HepG2 (cell line): ENCODE measurements around the gene CLHC1. TPM values are rescaled to one million over a fixed set of nuclear protein-coding genes. Genes with fewer than 3 reads are reported as not detected.

ENCODE experiments used
- CHCHD3 ChIP-seq: sonication (generic); formaldehyde crosslinking; IDR thresholded peaks from 2 replicates; pipeline ENCODE4 v1.8.0; 2022; ENCODE audit warnings: mild to moderate bottlenecking, missing genetic modification reagents, moderate library complexity
- KAT8 ChIP-seq: IDR thresholded peaks from 2 replicates; pipeline ENCODE4 v1.6.1; 2016; ENCODE audit warnings: missing genetic modification reagents, missing compliant biosample characterization
- MAFG ChIP-seq: sonication (generic); formaldehyde crosslinking; IDR thresholded peaks from 2 replicates; pipeline ENCODE4 v1.5.1; 2020; ENCODE audit warnings: mild to moderate bottlenecking, missing genetic modification reagents
- MAX ChIP-seq: IDR thresholded peaks from 2 replicates; pipeline ENCODE4 v1.6.1; 2012; ENCODE audit warnings: inconsistent platforms
- MIXL1 ChIP-seq: IDR thresholded peaks from 2 replicates; pipeline ENCODE4 v1.6.1; 2016
- MTA3 ChIP-seq: sonication (generic); formaldehyde crosslinking; IDR thresholded peaks from 2 replicates; pipeline ENCODE4 v1.4.0; 2020; ENCODE audit warnings: missing genetic modification reagents
- MXD1 ChIP-seq: sonication (generic); formaldehyde crosslinking; IDR thresholded peaks from 2 replicates; pipeline ENCODE4 v1.4.0; 2020; ENCODE audit warnings: mild to moderate bottlenecking, missing genetic modification reagents
- NR2F1 ChIP-seq, 2 experiments: fragments of 450-650 bp in 1 of 2; formaldehyde crosslinking in 1 of 2; IDR thresholded peaks; 2 replicates each; pipeline versions ENCODE4 v1.5.0 to v1.6.1; 2016 to 2020; ENCODE audit warnings: mild to moderate bottlenecking in 1 of 2, missing compliant biosample characterization in 1 of 2, missing genetic modification reagents in 1 of 2, moderate library complexity in 1 of 2
- POLR2G ChIP-seq: fragments of 200-400 bp; formaldehyde crosslinking; IDR thresholded peaks from 2 replicates; pipeline ENCODE4 v1.6.1; 2018; ENCODE audit warnings: mild to moderate bottlenecking, low read depth, low read length, moderate library complexity
- PRDM10 ChIP-seq: sonication (generic); formaldehyde crosslinking; IDR thresholded peaks from 2 replicates; pipeline ENCODE4 v1.4.0; 2020; ENCODE audit warnings: low read depth, missing genetic modification reagents
- WIZ ChIP-seq: sonication (generic); formaldehyde crosslinking; IDR thresholded peaks from 2 replicates; pipeline ENCODE4 v1.5.1; 2020; ENCODE audit warnings: mild to moderate bottlenecking, missing genetic modification reagents
- ZBTB4 ChIP-seq: sonication (generic); formaldehyde crosslinking; IDR thresholded peaks from 2 replicates; pipeline ENCODE4 v1.4.0; 2020; ENCODE audit warnings: missing genetic modification reagents, mild to moderate bottlenecking, borderline replicate concordance
- ZNF3 ChIP-seq: IDR thresholded peaks from 2 replicates; pipeline ENCODE4 v1.7.0; 2017; ENCODE audit warnings: inconsistent platforms
- ZNF414 ChIP-seq: sonication (generic); formaldehyde crosslinking; IDR thresholded peaks from 2 replicates; pipeline ENCODE4 v1.5.0; 2020; ENCODE audit warnings: missing genetic modification reagents
- ZNF430 ChIP-seq: sonication (generic); formaldehyde crosslinking; IDR thresholded peaks from 2 replicates; pipeline ENCODE4 v1.9.0; 2021; ENCODE audit warnings: mild to moderate bottlenecking, missing genetic modification reagents
- ZNF484 ChIP-seq: sonication (generic); formaldehyde crosslinking; IDR thresholded peaks from 2 replicates; pipeline ENCODE4 v1.5.1; 2020; ENCODE audit warnings: mild to moderate bottlenecking, low read depth, missing genetic modification reagents, borderline replicate concordance
- ZNF512 ChIP-seq: sonication (generic); formaldehyde crosslinking; IDR thresholded peaks from 2 replicates; pipeline ENCODE4 v1.4.0; 2020; ENCODE audit warnings: mild to moderate bottlenecking, missing genetic modification reagents
- ZNF547 ChIP-seq: sonication (generic); formaldehyde crosslinking; IDR thresholded peaks from 2 replicates; pipeline ENCODE4 v1.5.1; 2020; ENCODE audit warnings: mild to moderate bottlenecking, missing genetic modification reagents
- ZNF75D ChIP-seq: sonication (generic); formaldehyde crosslinking; IDR thresholded peaks from 2 replicates; pipeline ENCODE4 v1.8.1; 2023; ENCODE audit warnings: missing genetic modification reagents, mild to moderate bottlenecking, borderline replicate concordance
- polyA plus RNA-seq, 8 experiments: library from polyadenylated mRNA; depleted of rRNA in 3 of 8; stranded (reverse) in 7 of 8; unstranded in 1 of 8; fragments of >200 nt; fragmentation: Illumina TruSeq in 4 of 8; extraction: Trizol in 4 of 8; gene quantifications; 2 replicates each; pipeline versions ENCODE4 v1.2.1 to v1.2.3, GENCODE V29; 2011 to 2016; ENCODE audit warnings: low read depth in 4 of 8, missing spikeins in 1 of 8, mixed read lengths in 1 of 8; ENCODE audit not compliant: insufficient read depth in 1 of 8
- total RNA-seq, 5 experiments: library from RNA; depleted of rRNA; stranded (reverse); fragments of >200 nt; fragmentation: Illumina TruSeq; extraction: Trizol; gene quantifications; 2 replicates each; pipeline ENCODE4 v1.2.3, GENCODE V29; 2016; ENCODE audit warnings: low read depth in 1 of 5

The CLHC1 gene
- total and polyA plus RNA-seq, 2 of the 13 experiments (the other 11 are each of a cell fraction or from before 2014, with no cell fraction given), result 9.8 to 12.6 TPM

- TF ChIP-seq ZNF484, result no peak; the same call in 1 of the 2 replicates
- TF ChIP-seq MTA3 (CRISPR knock-in tag), result no peak
- no peak for TF ChIP-seq MAFG (CRISPR knock-in tag)
- TF ChIP-seq PRDM10, result peak; percentile 90
- TF ChIP-seq MAX, result peak; percentile 96
- TF ChIP-seq ZNF547 (CRISPR knock-in tag), result peak; percentile 96
- TF ChIP-seq POLR2G, result peak; percentile 99
- TF ChIP-seq ZNF430 (CRISPR knock-in tag), result peak; percentile 78; the same call in 1 of the 2 replicates
- TF ChIP-seq CHCHD3 (CRISPR knock-in tag), result no peak
- peak; percentile 68 for TF ChIP-seq MIXL1 (CRISPR knock-in tag)
- peak; percentile 100 for TF ChIP-seq ZNF512 (CRISPR knock-in tag)
- peak; percentile 80; the same call in 1 of the 2 replicates for TF ChIP-seq WIZ (CRISPR knock-in tag)
- peak; percentile 89 for TF ChIP-seq MXD1 (CRISPR knock-in tag)
- TF ChIP-seq ZBTB4, result peak; percentile 93; the same call in 1 of the 2 replicates
- no peak for TF ChIP-seq ZNF75D (CRISPR knock-in tag)
- peak; percentile 100 for TF ChIP-seq KAT8 (CRISPR knock-in tag)
- TF ChIP-seq ZNF414 (CRISPR knock-in tag), result peak; percentile 98
- TF ChIP-seq NR2F1 (CRISPR knock-in tag; IDR thresholded peaks at IDR 0.05), result peak; percentile 73 to 77
- no peak for TF ChIP-seq ZNF3 (CRISPR knock-in tag)
Measured at GRCh38 chr2:55268907-55269644, 37.0 kb upstream of the CLHC1 start, which contains the start of gene MTIF2 (continued).
